ENCODE results near the gene MAP3K6.
"Not testable (repeated sequence)": the region's sequence is repeated elsewhere in the genome, so short reads cannot be mapped to it uniquely, and the experiment has no call there.

MAP3K6 gene

DNA sequence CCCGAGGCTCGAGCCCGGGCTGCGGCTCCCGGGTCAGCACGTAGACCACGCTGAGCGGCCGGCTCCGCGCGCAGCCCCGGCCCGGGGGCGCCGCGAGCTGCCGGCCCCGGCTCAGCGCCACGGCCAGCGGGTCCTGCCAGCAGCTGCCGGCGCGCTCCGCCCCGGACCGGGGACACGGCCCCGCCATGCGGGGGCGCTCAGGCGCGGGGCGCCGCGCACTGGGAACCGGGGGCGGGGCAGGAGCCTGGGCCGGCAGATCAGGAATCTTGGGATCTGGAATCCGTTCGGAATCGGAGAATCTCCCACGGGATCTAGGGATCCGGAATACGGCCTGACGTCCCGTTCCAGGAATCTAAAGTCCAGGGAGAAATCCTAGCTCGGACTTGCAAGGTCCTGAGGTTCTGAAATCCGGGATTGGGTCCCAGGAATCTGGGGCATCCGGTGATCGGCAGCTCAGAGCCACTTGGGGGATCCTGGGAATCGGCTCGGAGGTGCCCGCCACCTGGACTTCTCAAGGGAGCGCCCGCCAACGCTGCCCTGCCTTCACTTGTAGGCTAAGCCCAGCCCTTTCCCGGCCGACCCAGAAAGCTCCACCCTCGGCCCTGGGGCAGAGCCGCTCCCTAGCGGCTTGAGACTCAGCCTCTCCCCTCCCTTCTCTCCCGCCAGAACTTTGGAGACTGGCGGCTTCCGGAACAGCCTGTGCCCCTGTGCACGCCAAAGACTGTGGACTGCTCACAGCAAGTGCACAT, at the start of gene MAP3K6:
Gene MAP3K6, minus strand, starts transcription at position 551 of the 749 bp plus-strand sequence. Its CDS starts 364 bp downstream, at position 187.
- TF ChIP-seq, protein P1, sequence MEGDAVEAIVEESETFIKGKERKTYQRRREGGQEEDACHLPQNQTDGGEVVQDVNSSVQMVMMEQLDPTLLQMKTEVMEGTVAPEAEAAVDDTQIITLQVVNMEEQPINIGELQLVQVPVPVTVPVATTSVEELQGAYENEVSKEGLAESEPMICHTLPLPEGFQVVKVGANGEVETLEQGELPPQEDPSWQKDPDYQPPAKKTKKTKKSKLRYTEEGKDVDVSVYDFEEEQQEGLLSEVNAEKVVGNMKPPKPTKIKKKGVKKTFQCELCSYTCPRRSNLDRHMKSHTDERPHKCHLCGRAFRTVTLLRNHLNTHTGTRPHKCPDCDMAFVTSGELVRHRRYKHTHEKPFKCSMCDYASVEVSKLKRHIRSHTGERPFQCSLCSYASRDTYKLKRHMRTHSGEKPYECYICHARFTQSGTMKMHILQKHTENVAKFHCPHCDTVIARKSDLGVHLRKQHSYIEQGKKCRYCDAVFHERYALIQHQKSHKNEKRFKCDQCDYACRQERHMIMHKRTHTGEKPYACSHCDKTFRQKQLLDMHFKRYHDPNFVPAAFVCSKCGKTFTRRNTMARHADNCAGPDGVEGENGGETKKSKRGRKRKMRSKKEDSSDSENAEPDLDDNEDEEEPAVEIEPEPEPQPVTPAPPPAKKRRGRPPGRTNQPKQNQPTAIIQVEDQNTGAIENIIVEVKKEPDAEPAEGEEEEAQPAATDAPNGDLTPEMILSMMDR (conservative IDR thresholded peaks at IDR 0.05; ENCODE audit: low read depth, low read length) = peak; percentile 15
- H3K4me3 ChIP-seq (ENCODE audit: low read depth, low read length) = peak within 1 kb of the TSS; percentile 72
- peak; percentile 68 for DNase-seq (ENCODE audit: low read depth)

DNA sequence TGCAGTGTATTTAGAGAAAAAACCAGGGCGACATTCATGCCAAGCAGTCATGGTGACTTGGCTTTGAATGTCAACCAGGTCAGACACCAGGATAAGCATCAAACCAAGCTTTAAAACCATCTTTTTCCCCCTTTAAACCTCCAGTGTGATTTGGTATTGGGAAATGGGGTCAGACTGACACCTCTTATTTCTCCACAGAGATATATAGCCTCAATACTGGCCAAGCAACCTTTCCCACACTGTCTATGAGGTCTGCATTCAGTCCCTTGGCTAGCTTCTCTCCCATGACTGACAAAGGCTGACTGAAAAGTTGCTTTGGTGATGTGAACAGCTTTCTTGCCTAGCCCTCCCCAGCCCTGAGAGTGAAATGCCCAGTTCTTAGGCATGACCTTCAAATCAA, 47.3 kb upstream of the MAP3K6 start:
- no peak overlapping the region for H3K4me3 ChIP-seq (ENCODE audit: low read depth, low read length)
- no peak for DNase-seq (ENCODE audit: low read depth)
- TF ChIP-seq, protein P1 (conservative IDR thresholded peaks at IDR 0.05; ENCODE audit: low read depth, low read length) = no peak

DNA sequence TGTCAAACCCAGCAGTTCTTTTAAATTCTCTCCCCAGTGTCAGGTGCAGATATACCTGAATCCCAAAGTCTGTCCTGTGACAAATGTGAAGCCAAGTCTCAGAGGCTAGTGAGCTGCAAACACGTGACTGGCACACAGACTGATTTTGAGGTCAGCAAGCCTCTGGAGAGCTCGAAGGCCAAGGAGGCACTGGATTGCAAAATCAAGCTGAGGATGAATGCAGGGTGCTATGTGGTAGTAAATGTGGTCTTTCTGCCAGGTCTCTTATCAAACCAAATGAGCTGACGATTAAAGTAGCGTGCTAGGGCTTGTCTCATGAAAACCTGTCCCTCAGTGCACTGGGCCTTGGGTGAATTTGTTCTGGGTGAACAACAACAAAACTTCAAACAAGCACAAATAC, 46.2 kb upstream of the MAP3K6 start:
- H3K4me3 ChIP-seq (ENCODE audit: low read depth, low read length) = no peak overlapping the region
- no peak for DNase-seq (ENCODE audit: low read depth)
- TF ChIP-seq, protein P1 (conservative IDR thresholded peaks at IDR 0.05; ENCODE audit: low read depth, low read length) = no peak

DNA sequence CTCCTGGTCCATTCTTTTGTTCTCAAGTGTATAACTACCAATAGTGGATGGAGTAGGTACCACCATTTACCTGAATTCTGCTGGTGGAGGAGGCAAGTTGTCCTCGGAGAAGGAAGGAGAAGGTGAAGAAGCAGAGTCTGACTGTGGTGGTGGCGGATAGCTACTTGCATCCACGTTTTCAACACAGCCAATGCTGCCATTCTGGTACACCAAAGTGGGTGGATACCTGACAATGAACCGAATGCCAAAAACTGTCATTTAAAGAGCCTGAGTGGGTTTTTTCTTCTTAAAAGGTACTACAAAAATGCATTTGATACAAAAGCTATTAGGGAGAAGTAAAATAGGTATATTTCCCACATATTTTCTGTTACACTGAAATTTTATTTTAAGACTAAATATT, 45.7 kb upstream of the MAP3K6 start:
- TF ChIP-seq, protein P1 (conservative IDR thresholded peaks at IDR 0.05; ENCODE audit: low read depth, low read length) = no peak
- no peak for DNase-seq (ENCODE audit: low read depth)
- H3K4me3 ChIP-seq (ENCODE audit: low read depth, low read length) = no peak overlapping the region

DNA sequence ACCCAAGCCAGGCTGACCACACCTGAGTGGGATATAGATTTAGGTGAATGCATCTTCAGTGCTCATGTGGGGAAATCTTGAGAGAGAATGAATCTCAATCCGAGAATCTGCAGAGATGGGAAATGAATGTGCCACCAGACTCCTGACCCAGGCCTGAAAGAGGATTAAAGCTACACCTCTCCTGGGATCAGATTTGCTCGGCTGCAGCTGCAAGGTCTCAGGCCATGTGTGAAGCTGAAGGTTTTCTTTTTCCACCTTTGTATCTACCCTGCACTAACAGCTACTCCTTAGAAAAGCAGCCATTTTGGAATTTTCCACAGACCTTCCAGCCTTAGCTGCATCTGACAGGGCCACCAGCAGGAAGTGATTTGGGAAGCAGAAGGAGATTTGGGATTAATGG, 43.9 kb upstream of the MAP3K6 start:
- H3K4me3 ChIP-seq (ENCODE audit: low read depth, low read length) = no peak overlapping the region
- TF ChIP-seq, protein P1 (conservative IDR thresholded peaks at IDR 0.05; ENCODE audit: low read depth, low read length) = no peak
- DNase-seq (ENCODE audit: low read depth) = no peak

DNA sequence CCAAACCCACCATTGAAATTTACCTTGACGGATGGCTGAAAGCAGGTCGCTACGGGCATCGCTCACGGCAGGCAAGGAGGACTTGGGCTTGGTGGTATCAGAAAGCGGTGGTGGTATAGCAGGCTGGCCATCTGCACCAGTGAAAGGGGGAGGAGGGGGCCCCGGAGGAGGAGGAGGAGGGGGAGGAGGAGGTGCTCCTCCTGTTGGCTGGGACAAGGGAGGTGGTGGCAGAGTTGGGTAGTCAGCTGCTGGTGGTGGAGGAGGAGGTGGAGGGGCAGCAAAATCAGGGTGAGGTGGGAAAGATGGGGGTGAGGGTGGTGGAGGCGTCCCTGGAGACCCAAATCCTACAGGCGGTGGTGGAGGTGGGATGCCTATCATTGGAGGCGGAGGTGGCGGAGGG, 42.9 kb upstream of the MAP3K6 start:
- TF ChIP-seq, protein P1 (conservative IDR thresholded peaks at IDR 0.05; ENCODE audit: low read depth, low read length) = no peak
- no peak for DNase-seq (ENCODE audit: low read depth)
- H3K4me3 ChIP-seq (ENCODE audit: low read depth, low read length) = no peak overlapping the region

- DNase-seq (ENCODE audit: low read depth) = no peak
- TF ChIP-seq, protein P1 (conservative IDR thresholded peaks at IDR 0.05; ENCODE audit: low read depth, low read length) = no peak
- no peak overlapping the region for H3K4me3 ChIP-seq (ENCODE audit: low read depth, low read length)
Measured at GRCh38 chr1:27408151-27408550, 41.4 kb upstream of the MAP3K6 start.

- not testable (repeated sequence) for DNase-seq (ENCODE audit: low read depth); H3K4me3 ChIP-seq (ENCODE audit: low read depth, low read length)
Measured at GRCh38 chr1:27406791-27407190, 40.0 kb upstream of the MAP3K6 start.

Measured in choroid plexus epithelial cell (primary cell).